Erythroblast (primary cell): ENCODE results near the gene WDPCP.
A peak's percentile ranks its signal among the peaks of the same experiment; 100 is the strongest.

Source experiments
- DNase-seq, 2 experiments: peaks; one replicate each; lab custom pipeline; 2025; lab: John Stamatoyannopoulos, UW
- GATA1 ChIP-seq: IDR thresholded peaks from 2 replicates; pipeline ENCODE4 v1.6.1; 2011; ENCODE audit warnings: low read depth, mild to moderate bottlenecking, control low read depth, low read length, moderate library complexity
- POLR2A ChIP-seq: IDR thresholded peaks from 2 replicates; pipeline ENCODE4 v1.6.1; 2011; ENCODE audit warnings: mild to moderate bottlenecking, low read length

WDPCP gene

GRCh38 chr2:63538390-63538789 is 49.9 kb downstream of the WDPCP start:
- TF ChIP-seq POLR2A (no peak), GATA1 (no peak)
- DNase-seq: no peak

DNA sequence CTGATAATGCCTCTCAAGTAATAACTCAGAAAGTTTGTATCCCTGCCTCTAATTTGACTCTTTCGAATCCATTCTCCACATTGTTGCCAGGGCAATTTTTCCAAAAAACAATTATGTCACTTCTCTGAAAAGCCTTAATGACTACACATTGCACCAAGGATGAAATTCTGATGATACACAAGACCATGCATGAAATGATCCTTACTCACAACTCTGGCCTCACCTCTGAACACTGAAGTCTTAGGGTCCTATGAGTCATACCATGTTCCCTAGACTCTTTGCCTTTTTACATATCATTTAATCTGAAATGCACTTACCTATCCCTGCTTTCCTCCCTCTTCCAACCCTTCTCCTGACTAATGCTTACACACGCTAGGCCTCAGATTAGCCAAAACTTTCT is 51.0 kb downstream of the WDPCP start:
- TF ChIP-seq POLR2A (no peak), GATA1 (no peak)
- DNase-seq: no peak

- DNase-seq: no peak
- TF ChIP-seq POLR2A (no peak), GATA1 (no peak)
Observed at GRCh38 chr2:63530704-63531279, 57.5 kb downstream of the WDPCP start.

DNA sequence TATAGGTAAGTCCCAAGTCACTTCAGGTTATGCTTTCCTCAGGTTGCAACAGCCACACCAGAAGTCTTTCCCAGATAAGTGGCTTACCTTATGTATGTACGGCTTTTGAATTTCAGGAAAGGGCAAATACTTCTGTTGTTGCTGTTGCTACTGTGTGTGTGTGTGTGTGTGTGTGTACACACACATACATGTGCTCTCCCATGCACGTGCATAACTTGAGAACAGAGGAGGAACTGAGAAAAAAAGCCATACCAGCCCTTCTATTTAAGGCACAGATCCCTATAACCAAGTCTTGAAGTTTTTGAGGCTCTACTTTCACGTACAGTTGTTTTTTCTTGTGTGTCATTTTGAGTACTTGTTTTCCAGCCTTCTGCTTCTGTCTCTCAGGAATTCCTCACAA is 62.4 kb downstream of the WDPCP start:
- no peak for DNase-seq
- TF ChIP-seq POLR2A: no peak
- TF ChIP-seq GATA1: no peak

- no peak for DNase-seq
Observed at GRCh38 chr2:63522950-63523349, 65.3 kb downstream of the WDPCP start.

GRCh38 chr2:63520793-63521192 is 67.5 kb downstream of the WDPCP start:
- no peak for TF ChIP-seq GATA1
- DNase-seq: no peak

More at GRCh38 chr2:63522950-63523349, 65.3 kb downstream of the WDPCP start:
- TF ChIP-seq GATA1 (no peak), POLR2A (no peak)

DNA sequence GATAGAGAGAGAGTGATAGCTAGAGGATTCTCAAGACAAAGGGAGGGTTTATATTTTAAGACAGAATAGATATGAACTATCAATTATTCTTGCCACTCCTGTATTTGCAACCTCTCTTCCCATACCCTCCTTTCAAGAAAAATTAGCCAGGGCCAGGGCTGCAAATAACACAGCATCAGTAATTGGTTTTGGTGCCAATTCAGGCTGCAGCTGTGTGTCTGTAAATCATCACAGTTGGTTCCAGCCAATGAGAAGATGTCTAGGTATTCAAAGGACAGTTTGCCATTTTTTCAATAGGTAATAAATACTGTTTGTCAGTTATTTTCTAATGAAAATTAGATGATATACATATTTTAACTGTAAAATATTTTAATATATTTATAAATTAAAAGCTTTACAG is 73.5 kb downstream of the WDPCP start:
- TF ChIP-seq GATA1 (no peak), POLR2A (no peak)
- no peak for DNase-seq

DNA sequence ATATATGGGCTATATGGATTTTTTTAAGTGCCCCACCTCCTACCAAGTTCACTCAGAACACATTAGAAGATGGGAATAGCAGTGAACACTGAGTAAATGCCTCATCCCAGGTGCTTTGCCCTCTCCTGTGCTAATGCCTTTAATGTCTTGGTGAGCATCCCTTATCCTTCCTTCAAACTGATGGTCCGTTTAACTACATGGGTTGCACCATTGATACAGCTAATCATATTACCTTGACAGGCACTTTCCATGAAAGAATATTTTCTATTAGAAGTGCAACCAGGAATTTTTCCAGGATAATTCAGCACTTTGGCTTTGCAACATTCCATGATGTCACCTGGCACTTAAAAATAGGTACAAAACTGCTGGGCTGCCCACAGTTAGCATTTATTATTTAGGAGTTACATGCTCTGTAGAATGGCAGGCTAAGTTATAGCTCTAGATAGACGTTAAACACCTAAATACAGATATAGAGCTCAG is 74.0 kb downstream of the WDPCP start:
- DNase-seq: no peak
- TF ChIP-seq GATA1: no peak
- TF ChIP-seq POLR2A: no peak

DNA sequence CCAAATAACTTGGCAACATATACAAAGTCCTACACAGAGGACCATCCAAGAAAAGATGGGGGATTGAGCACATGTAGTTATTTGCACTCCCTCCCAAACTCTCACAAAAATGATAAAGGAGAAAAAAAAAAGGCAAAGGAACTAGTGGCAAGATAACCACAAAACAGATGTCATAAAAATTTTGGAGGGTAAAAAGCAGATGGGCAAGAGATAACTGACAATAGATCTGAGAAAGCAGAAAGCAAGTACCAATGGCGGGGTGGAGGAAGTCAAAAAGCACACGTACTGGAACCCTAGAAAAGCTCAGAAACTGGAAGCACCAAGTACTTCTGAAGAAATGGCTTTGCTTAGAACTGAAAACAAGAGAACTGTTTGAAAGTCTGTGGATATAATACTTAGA is 82.0 kb downstream of the WDPCP start:
- TF ChIP-seq GATA1: no peak
- TF ChIP-seq POLR2A: no peak

DNA sequence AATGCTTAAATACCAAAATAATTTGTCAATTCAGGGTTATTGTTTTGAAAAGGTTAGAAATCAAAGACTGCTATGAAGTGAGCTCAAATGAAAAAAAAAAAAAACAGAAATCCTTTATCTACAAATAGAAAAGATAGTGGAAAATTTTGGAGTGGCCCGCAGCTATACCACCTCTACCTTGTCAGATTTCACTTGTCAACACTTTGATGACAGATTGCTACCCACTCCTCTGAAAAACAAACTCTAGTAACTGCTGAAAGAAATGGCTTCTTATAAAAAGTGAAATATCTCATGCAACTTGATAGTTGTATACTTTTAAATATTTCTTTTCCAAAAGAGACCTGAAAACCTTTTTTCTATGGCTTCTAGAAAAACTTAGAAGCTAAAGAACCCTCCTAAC is 84.5 kb downstream of the WDPCP start:
- no peak for TF ChIP-seq POLR2A
- no peak for TF ChIP-seq GATA1
- DNase-seq: no peak

More for the DNA sequence above, 82.0 kb downstream of the WDPCP start:
- DNase-seq: peak in 1 of 2 experiments; percentile 42

DNA sequence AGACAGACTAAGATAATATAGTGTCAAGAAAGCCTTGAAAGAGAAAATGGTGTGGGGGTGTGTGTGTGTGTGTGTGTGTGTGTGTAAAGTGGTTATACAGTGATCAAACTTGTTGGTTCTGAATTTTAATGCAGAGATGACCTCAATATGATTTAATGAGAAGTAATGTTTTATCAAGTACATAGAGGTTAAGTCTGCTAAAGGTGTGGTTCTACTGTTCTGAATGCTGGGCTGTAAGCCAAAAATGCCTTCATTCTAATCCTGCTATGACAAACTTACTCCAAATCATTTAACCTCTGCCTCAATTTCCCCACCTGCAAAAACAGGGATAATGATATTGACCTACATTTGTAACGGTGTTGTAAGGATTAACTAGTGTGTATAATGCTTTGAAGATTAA is 87.9 kb downstream of the WDPCP start:
- DNase-seq: no peak
- TF ChIP-seq POLR2A: no peak
- TF ChIP-seq GATA1: no peak

DNA sequence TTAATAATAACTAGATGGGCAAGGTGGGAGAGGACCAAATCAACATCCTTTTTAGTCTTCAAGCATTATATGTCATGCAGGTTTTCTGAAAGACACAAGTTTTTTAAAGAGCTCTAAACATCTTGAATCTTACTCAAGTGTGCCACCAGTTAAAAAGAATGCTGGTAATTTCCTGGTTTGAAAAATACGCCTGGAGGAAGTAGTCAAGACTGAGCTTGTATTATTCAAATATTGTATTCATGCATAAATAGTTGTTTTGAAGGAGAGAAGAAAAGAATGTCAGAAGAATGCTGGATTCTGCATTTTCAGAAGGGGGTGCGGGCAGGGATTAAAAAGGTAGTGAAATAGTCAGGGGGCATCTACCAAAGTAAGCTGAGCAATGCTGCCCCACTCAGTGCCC is 90.7 kb downstream of the WDPCP start:
- no peak for TF ChIP-seq POLR2A
- TF ChIP-seq GATA1: no peak
- no peak for DNase-seq

DNA sequence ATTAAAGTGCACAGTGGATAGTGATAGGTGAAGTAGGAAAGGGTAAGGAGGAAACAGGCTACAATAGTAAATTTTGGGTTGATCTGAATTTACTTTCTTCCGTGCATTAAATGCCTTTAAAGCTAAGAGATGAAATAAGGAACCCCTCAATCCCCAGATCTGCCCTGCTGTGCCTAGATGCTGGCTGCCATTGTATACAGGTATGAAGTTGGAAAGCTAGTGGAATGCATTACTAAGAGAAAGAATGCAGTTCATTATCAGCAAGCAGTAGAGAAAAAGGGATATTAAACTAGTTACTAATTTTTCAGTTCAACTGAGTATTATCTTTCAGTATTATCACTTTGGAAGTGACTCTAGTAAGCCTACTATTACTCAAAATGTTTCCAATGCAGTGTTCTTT is 93.3 kb downstream of the WDPCP start:
- no peak for DNase-seq
- no peak for TF ChIP-seq GATA1
- no peak for TF ChIP-seq POLR2A

DNA sequence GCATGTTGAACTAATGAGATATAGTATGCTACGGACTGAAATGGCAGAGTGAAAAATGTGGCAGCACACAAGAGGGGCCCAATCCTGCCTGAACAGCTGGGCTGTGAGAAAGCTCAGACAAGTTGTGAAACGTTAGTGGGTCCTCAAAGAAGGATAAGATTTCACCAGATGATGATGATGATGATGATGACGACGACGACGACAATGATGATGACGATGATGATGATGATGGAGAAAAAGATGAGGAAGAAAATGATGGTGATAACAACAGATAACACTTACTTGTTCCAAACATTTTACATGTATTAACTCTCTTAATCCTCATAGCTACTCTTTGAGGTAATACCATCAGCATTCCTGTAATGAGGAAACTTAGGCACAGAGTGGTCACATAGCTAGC is 94.2 kb downstream of the WDPCP start:
- TF ChIP-seq POLR2A: no peak
- TF ChIP-seq GATA1: no peak
- no peak for DNase-seq

- DNase-seq: peak; percentile 4 to 33
- TF ChIP-seq GATA1: no peak
- no peak for TF ChIP-seq POLR2A
Observed at GRCh38 chr2:63488118-63488713, 100.1 kb downstream of the WDPCP start.

DNA sequence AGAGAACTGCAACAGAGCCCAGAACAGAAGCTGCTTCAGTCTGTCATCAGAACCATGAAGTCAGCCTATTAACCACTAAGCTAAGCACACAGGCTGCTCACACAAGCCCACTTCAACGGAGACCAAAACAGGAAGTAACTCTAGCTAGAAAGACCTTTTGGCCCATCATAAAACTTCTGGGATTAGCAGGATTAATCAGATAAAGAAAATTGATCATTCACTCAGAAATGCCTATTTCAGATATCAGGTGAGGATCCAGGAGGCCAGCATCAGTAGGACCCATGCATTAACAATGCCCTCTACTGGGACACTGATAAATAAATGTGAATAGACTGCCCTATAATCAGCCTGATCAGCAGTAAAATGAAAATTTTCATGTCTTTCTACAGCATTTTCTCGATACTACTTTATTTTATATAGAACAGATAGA is 101.4 kb downstream of the WDPCP start:
- TF ChIP-seq GATA1 (no peak), POLR2A (no peak)
- DNase-seq: no peak
